ENCODE measurements around the gene LMAN2L.
A peak's percentile ranks its signal among the peaks of the same experiment; 100 is the strongest.

LMAN2L gene, protein sequence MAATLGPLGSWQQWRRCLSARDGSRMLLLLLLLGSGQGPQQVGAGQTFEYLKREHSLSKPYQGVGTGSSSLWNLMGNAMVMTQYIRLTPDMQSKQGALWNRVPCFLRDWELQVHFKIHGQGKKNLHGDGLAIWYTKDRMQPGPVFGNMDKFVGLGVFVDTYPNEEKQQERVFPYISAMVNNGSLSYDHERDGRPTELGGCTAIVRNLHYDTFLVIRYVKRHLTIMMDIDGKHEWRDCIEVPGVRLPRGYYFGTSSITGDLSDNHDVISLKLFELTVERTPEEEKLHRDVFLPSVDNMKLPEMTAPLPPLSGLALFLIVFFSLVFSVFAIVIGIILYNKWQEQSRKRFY

DNA sequence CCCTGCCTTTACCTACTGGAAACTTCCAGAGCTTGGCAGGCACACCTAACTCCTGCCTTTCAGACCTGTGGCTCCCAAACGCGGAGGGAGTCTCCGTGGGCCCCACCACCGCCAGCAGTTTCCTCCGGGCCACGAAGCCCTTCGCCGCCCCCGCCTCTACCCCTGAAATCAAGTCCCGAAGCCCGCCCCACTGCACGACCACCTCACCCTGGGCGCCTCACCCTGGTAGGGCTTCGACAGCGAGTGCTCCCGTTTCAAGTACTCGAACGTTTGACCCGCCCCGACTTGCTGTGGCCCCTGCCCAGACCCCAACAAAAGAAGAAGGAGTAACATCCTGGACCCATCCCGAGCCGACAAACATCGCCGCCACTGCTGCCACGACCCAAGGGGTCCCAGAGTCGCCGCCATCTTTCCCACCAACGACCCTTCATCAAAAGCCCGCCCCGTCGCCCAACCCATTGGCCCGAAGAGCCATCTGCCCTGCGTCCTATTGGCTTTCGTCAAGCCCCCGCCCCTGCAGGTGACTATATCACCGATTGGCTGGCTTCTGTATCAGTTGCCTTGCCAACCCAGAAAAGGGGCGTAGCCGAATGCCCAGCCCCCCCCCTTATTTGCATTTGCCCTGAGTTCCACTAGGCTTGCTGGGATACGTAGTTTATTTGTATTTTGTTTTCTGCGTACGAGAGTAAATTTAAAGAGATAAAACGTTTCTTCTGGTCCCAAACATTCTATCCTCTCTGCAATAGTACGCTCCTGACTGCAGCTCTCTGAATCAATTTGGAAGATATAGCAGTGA lies at the start of gene LMAN2L:
TSS of gene LMAN2L (minus strand) at position 432 of the 796 bp plus-strand sequence. CDS start at position 408, 24 bp downstream.
- Histone ChIP-seq H3K27me3 (ENCODE audit: insufficient read depth, insufficient read length) (no peaks in the 10 kb centered on the region), H3K4me1 (ENCODE audit: insufficient read depth, insufficient read length) (no peaks in the 10 kb centered on the region), H3K4me3 (ENCODE audit: insufficient read length, low read depth) (peak within 1 kb of the TSS; percentile 84), H3K9ac (ENCODE audit: insufficient read length, low read depth) (peak within 1 kb of the TSS; percentile 92), H3K9me3 (ENCODE audit: insufficient read depth, low read length) (no peaks in the 10 kb centered on the region), H3K36me3 (ENCODE audit: insufficient read depth, insufficient read length, low read length) (peaks cover 34% of the 10 kb centered on the region)
- peak; percentile 96 for DNase-seq (ENCODE audit: low read depth, low spot score)
- TF ChIP-seq ZNF274 (IDR thresholded peaks at IDR 0.05; ENCODE audit: low read depth, low read length) (no peak), SUZ12 (IDR thresholded peaks at IDR 0.05; ENCODE audit: extremely low read depth, insufficient read depth, insufficient read length) (no peak), YY1 (IDR thresholded peaks at IDR 0.05; ENCODE audit: insufficient read depth, insufficient read length) (peak; percentile 76)

DNA sequence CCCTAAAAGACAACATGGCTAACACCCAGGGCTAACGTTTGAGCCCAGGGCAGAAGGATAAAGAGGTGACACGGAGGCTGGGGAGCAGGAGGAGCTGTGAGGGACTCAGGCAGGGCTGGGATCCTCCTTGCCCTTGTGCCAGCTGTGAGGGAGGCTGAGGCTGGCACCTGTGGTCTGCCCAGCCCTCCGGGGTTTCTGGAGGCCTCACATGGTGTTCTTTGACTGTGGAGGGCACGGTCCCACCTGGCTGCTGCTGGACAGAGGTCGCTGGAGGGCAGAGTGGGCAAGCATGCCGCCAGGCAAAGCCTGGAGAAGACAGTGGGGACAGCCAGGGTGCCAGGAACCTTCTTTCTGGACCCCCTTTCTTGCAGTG lies 49.4 kb upstream of the LMAN2L start:
- H3K4me3 ChIP-seq (ENCODE audit: insufficient read length, low read depth) = no peak overlapping the region

DNA sequence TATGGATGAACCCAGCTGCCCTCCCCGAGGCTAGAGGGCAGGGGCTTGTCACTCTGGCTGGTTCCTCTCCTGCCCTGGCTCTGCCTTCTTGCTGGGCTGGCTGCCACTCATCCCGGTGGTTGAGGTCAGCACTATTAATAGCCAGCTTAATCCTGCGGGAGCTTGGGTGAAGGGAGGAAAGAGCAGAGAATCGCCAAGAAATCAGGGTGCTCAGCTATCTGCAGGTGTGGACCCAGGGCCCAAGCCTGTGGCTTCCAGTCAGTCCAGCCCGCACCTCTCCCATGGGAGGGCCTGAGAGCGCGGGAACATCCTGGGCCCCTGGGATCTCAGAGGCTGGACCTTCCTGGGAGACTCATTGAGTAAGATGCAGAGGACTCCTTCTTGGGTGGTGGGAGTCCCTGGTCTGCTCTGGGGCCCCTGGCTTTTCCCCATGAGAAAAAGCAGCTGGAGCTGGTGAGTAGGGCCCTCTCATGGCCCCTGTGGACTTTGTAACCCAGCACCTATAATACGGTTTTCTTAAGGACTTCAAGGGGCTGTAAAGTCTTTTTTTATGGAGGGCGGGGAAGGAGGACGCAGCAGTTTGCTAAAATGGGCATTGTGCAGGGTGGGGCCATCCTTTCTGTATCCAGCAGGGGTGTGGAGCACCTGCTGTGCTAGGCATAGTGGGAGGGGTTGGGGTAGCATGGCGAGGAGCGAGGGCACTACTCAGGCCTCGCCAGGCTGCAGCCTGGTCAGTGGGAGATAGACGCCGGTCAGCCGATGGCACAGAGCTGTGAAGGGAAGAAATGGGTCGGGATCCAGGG lies 48.8 kb upstream of the LMAN2L start:
- Histone ChIP-seq H3K4me1 (ENCODE audit: insufficient read depth, insufficient read length) (peaks cover 6% of the 10 kb centered on the region), H3K27me3 (ENCODE audit: insufficient read depth, insufficient read length) (no peaks in the 10 kb centered on the region), H3K36me3 (ENCODE audit: insufficient read depth, insufficient read length, low read length) (no peaks in the 10 kb centered on the region), H3K9me3 (ENCODE audit: insufficient read depth, low read length) (no peaks in the 10 kb centered on the region), H3K4me3 (ENCODE audit: insufficient read length, low read depth) (no peak overlapping the region), H3K9ac (ENCODE audit: insufficient read length, low read depth) (peak overlapping the region; percentile 42)
- no peak for DNase-seq (ENCODE audit: low read depth, low spot score)
- TF ChIP-seq YY1 (IDR thresholded peaks at IDR 0.05; ENCODE audit: insufficient read depth, insufficient read length) (no peak), SUZ12 (IDR thresholded peaks at IDR 0.05; ENCODE audit: extremely low read depth, insufficient read depth, insufficient read length) (no peak), ZNF274 (IDR thresholded peaks at IDR 0.05; ENCODE audit: low read depth, low read length) (no peak)

More for the DNA sequence above, 49.4 kb upstream of the LMAN2L start:
- Histone ChIP-seq H3K36me3 (ENCODE audit: insufficient read depth, insufficient read length, low read length) (no peaks in the 10 kb centered on the region), H3K9me3 (ENCODE audit: insufficient read depth, low read length) (no peaks in the 10 kb centered on the region), H3K27me3 (ENCODE audit: insufficient read depth, insufficient read length) (no peaks in the 10 kb centered on the region), H3K4me1 (ENCODE audit: insufficient read depth, insufficient read length) (peaks cover 6% of the 10 kb centered on the region), H3K9ac (ENCODE audit: insufficient read length, low read depth) (no peak overlapping the region)
- no peak for DNase-seq (ENCODE audit: low read depth, low spot score)
- TF ChIP-seq ZNF274 (IDR thresholded peaks at IDR 0.05; ENCODE audit: low read depth, low read length) (no peak), YY1 (IDR thresholded peaks at IDR 0.05; ENCODE audit: insufficient read depth, insufficient read length) (no peak), SUZ12 (IDR thresholded peaks at IDR 0.05; ENCODE audit: extremely low read depth, insufficient read depth, insufficient read length) (no peak)

DNA sequence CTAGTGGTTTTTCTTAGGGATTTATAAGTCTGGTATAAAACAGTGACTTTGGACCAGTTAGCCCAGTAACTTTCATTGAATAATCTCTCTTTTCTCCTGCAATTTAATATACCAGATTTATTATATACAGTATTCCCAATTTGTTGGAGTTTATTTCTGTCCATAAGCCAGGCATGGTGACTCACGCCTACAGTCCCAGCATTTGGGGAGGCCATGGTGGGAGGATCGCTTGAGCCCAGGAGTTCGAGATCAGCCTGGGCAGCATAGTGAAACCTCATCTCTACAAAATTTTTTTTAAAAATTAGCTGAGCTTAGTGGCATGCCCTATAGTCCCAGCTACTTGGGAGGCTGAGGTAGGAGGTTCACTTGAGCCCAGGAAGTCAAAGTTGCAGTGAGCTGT lies 47.5 kb upstream of the LMAN2L start:
- Histone ChIP-seq H3K4me1 (ENCODE audit: insufficient read depth, insufficient read length) (peaks cover 2% of the 10 kb centered on the region), H3K9me3 (ENCODE audit: insufficient read depth, low read length) (no peaks in the 10 kb centered on the region), H3K4me3 (ENCODE audit: insufficient read length, low read depth) (no peak overlapping the region), H3K27me3 (ENCODE audit: insufficient read depth, insufficient read length) (no peaks in the 10 kb centered on the region), H3K36me3 (ENCODE audit: insufficient read depth, insufficient read length, low read length) (no peaks in the 10 kb centered on the region), H3K9ac (ENCODE audit: insufficient read length, low read depth) (no peak overlapping the region)
- TF ChIP-seq YY1 (IDR thresholded peaks at IDR 0.05; ENCODE audit: insufficient read depth, insufficient read length) (no peak), SUZ12 (IDR thresholded peaks at IDR 0.05; ENCODE audit: extremely low read depth, insufficient read depth, insufficient read length) (no peak), ZNF274 (IDR thresholded peaks at IDR 0.05; ENCODE audit: low read depth, low read length) (no peak)
- no peak for DNase-seq (ENCODE audit: low read depth, low spot score)

DNA sequence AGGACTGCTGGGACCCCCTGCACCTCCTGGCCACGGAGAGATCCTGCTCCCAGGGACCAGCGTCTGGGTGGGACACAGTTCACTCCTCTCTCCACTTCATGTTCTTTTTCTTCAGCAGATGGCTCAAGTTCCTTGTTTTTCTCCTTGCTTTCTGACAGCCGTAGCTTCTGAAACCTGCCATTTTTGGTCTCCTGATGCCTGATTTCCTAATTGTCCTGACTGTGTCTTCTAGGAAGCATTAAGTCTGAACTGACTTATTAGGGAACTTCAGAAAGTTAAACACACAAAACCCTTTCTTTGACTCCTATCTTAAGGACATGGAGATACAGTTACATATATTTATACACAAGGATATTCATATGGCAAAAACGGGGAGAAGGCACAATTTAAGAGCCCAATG lies 43.5 kb upstream of the LMAN2L start:
- Histone ChIP-seq H3K27me3 (ENCODE audit: insufficient read depth, insufficient read length) (no peaks in the 10 kb centered on the region), H3K9ac (ENCODE audit: insufficient read length, low read depth) (no peak overlapping the region), H3K9me3 (ENCODE audit: insufficient read depth, low read length) (no peaks in the 10 kb centered on the region), H3K4me1 (ENCODE audit: insufficient read depth, insufficient read length) (no peaks in the 10 kb centered on the region), H3K36me3 (ENCODE audit: insufficient read depth, insufficient read length, low read length) (no peaks in the 10 kb centered on the region), H3K4me3 (ENCODE audit: insufficient read length, low read depth) (no peak overlapping the region)
- TF ChIP-seq SUZ12 (IDR thresholded peaks at IDR 0.05; ENCODE audit: extremely low read depth, insufficient read depth, insufficient read length) = no peak
- no peak for TF ChIP-seq ZNF274 (IDR thresholded peaks at IDR 0.05; ENCODE audit: low read depth, low read length)
- no peak for TF ChIP-seq YY1 (IDR thresholded peaks at IDR 0.05; ENCODE audit: insufficient read depth, insufficient read length)
- DNase-seq (ENCODE audit: low read depth, low spot score) = no peak

DNA sequence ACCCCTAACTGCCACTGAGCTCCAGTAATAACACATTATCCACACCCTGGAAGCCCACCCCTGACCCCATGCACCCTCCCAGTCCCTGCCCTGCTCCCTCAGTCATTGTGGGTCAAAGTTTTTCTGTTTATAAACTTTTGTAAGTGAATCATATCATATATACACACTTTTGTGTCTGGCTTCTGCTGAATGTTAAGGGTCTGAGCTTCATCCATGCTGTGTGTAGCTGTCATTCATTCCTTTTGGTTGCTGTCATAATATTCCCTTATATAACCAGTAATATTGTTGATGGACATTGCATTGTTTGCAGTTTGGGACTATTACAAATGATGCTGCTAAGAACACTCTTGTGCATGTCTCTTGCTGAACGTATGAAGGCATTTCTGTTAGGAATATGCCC lies 35.3 kb upstream of the LMAN2L start:
- Histone ChIP-seq H3K36me3 (ENCODE audit: insufficient read depth, insufficient read length, low read length) (peaks cover 11% of the 10 kb centered on the region), H3K27me3 (ENCODE audit: insufficient read depth, insufficient read length) (no peaks in the 10 kb centered on the region), H3K9ac (ENCODE audit: insufficient read length, low read depth) (no peak overlapping the region), H3K4me1 (ENCODE audit: insufficient read depth, insufficient read length) (peaks cover 4% of the 10 kb centered on the region), H3K4me3 (ENCODE audit: insufficient read length, low read depth) (no peak overlapping the region), H3K9me3 (ENCODE audit: insufficient read depth, low read length) (no peaks in the 10 kb centered on the region)
- TF ChIP-seq YY1 (IDR thresholded peaks at IDR 0.05; ENCODE audit: insufficient read depth, insufficient read length) (no peak), ZNF274 (IDR thresholded peaks at IDR 0.05; ENCODE audit: low read depth, low read length) (no peak)
- no peak for DNase-seq (ENCODE audit: low read depth, low spot score)
